K562 (cell line): ENCODE measurements around the gene LY6G6F. TPM values are rescaled to one million over a fixed set of nuclear protein-coding genes. Genes with fewer than 3 reads are reported as not detected.
A peak's percentile ranks its signal among the peaks of the same experiment; 100 is the strongest.

Source experiments
- ELF2 ChIP-seq: fragments of 250-450 bp; sonication (Bioruptor Pico); IDR thresholded peaks from 2 replicates; pipeline ENCODE4 v1.5.0; 2021; ENCODE audit warnings: mild to moderate bottlenecking
- ESRRA ChIP-seq: fragments of 450-650 bp; IDR thresholded peaks from 2 replicates; pipeline ENCODE4 v1.6.1; 2014; ENCODE audit warnings: low read depth, mild to moderate bottlenecking, moderate library complexity, borderline replicate concordance
- FIP1L1 ChIP-seq: fragments of 200-400 bp; formaldehyde crosslinking; IDR thresholded peaks from 2 replicates; pipeline ENCODE4 v1.6.1; 2018; ENCODE audit warnings: mild to moderate bottlenecking, low read depth, low read length; ENCODE audit not compliant: poor library complexity, severe bottlenecking
- HDAC6 ChIP-seq: IDR thresholded peaks from 2 replicates; pipeline ENCODE4 v1.6.1; 2012; ENCODE audit warnings: low read depth, mild to moderate bottlenecking, control low read depth, inconsistent platforms, low read length, moderate library complexity
- HDGF ChIP-seq: fragments of 450-650 bp; IDR thresholded peaks from 2 replicates; pipeline ENCODE4 v1.6.1; 2016
- KDM2B ChIP-seq: fragments of 250-450 bp; sonication (Bioruptor Pico); IDR thresholded peaks from 2 replicates; pipeline ENCODE4 v1.8.0; 2021; ENCODE audit warnings: mild to moderate bottlenecking, moderate library complexity
- NEUROD1 ChIP-seq: fragments of 150-350 bp; IDR thresholded peaks from 2 replicates; pipeline ENCODE4 v1.6.1; 2014; ENCODE audit warnings: borderline replicate concordance, low read length, low read depth; ENCODE audit not compliant: partially characterized antibody
- NFATC3 ChIP-seq: fragments of 450-650 bp; IDR thresholded peaks from 2 replicates; pipeline ENCODE4 v1.6.1; 2017; ENCODE audit warnings: mild to moderate bottlenecking
- PPARD ChIP-seq: fragments of 250-450 bp; sonication (Bioruptor Pico); IDR thresholded peaks from 2 replicates; pipeline ENCODE4 v1.8.0; 2022; ENCODE audit warnings: inconsistent platforms, mild to moderate bottlenecking, moderate library complexity
- RBM14 ChIP-seq: fragments of 200-400 bp; formaldehyde crosslinking; IDR thresholded peaks from 2 replicates; pipeline ENCODE4 v1.6.1; 2018; ENCODE audit warnings: low read depth, mild to moderate bottlenecking, low read length, moderate library complexity, borderline replicate concordance; ENCODE audit not compliant: insufficient read depth
- SAP30 ChIP-seq: fragments of 200-600 bp; sonication (generic); IDR thresholded peaks from 2 replicates; pipeline ENCODE4 v1.6.1; 2012; ENCODE audit warnings: borderline replicate concordance, low read depth, mild to moderate bottlenecking, moderate library complexity, low read length, control low read depth, inconsistent platforms; ENCODE audit not compliant: insufficient read depth, poor library complexity, severe bottlenecking
- SIN3B ChIP-seq: fragments of 450-650 bp; IDR thresholded peaks from 2 replicates; pipeline ENCODE4 v1.6.1; 2017; ENCODE audit warnings: low read depth, mild to moderate bottlenecking, moderate library complexity
- SMARCA5 ChIP-seq: fragments of 450-650 bp; IDR thresholded peaks from 2 replicates; pipeline ENCODE4 v1.6.1; 2016
- polyA plus RNA-seq, 8 experiments: library from polyadenylated mRNA; depleted of rRNA in 4 of 8; stranded (reverse) in 5 of 8; unstranded in 3 of 8; fragments of >200 nt; fragmentation: Nextera tagmentation in 2 of 8; fragmentation: Illumina TruSeq in 1 of 8; extraction: Ambion mirVana in 2 of 8; extraction: Trizol in 1 of 8; gene quantifications; 2 replicates each; pipeline versions ENCODE4 v1.2.1 to v1.2.3, GENCODE V29; 2011 to 2014; ENCODE audit warnings: inconsistent platforms in 1 of 8, missing spikeins in 1 of 8
- total RNA-seq, 7 experiments: library from RNA; depleted of rRNA in 6 of 7; stranded (reverse); fragments of >200 nt in 6 of 7; fragmentation: Illumina TruSeq in 2 of 7; extraction: Trizol in 2 of 7; gene quantifications; 2 replicates each; pipeline versions ENCODE4 v1.2.1 to v1.2.3, GENCODE V29; 2011 to 2021; ENCODE audit warnings: low replicate concordance in 1 of 7
- TF ChIP-seq, protein P1 (sequence below): fragments of 200-600 bp; sonication (generic); IDR thresholded peaks from one replicate; pipeline ENCODE4 v1.6.1; 2012; ENCODE audit warnings: mild to moderate bottlenecking, low read depth, low read length, inconsistent platforms

Gene LY6G6F
- total and polyA plus RNA-seq, 9 of the 15 experiments (the other 6 are each of a cell fraction or from before 2014, with no cell fraction given), result 0.14 to 0.50 (median 0.28) TPM; not detected in 2

GRCh38 chr6:31660381-31661261 lies 46.0 kb upstream of the LY6G6F start, which contains the start of gene C6orf47 (continued):
- TF ChIP-seq, protein P1, sequence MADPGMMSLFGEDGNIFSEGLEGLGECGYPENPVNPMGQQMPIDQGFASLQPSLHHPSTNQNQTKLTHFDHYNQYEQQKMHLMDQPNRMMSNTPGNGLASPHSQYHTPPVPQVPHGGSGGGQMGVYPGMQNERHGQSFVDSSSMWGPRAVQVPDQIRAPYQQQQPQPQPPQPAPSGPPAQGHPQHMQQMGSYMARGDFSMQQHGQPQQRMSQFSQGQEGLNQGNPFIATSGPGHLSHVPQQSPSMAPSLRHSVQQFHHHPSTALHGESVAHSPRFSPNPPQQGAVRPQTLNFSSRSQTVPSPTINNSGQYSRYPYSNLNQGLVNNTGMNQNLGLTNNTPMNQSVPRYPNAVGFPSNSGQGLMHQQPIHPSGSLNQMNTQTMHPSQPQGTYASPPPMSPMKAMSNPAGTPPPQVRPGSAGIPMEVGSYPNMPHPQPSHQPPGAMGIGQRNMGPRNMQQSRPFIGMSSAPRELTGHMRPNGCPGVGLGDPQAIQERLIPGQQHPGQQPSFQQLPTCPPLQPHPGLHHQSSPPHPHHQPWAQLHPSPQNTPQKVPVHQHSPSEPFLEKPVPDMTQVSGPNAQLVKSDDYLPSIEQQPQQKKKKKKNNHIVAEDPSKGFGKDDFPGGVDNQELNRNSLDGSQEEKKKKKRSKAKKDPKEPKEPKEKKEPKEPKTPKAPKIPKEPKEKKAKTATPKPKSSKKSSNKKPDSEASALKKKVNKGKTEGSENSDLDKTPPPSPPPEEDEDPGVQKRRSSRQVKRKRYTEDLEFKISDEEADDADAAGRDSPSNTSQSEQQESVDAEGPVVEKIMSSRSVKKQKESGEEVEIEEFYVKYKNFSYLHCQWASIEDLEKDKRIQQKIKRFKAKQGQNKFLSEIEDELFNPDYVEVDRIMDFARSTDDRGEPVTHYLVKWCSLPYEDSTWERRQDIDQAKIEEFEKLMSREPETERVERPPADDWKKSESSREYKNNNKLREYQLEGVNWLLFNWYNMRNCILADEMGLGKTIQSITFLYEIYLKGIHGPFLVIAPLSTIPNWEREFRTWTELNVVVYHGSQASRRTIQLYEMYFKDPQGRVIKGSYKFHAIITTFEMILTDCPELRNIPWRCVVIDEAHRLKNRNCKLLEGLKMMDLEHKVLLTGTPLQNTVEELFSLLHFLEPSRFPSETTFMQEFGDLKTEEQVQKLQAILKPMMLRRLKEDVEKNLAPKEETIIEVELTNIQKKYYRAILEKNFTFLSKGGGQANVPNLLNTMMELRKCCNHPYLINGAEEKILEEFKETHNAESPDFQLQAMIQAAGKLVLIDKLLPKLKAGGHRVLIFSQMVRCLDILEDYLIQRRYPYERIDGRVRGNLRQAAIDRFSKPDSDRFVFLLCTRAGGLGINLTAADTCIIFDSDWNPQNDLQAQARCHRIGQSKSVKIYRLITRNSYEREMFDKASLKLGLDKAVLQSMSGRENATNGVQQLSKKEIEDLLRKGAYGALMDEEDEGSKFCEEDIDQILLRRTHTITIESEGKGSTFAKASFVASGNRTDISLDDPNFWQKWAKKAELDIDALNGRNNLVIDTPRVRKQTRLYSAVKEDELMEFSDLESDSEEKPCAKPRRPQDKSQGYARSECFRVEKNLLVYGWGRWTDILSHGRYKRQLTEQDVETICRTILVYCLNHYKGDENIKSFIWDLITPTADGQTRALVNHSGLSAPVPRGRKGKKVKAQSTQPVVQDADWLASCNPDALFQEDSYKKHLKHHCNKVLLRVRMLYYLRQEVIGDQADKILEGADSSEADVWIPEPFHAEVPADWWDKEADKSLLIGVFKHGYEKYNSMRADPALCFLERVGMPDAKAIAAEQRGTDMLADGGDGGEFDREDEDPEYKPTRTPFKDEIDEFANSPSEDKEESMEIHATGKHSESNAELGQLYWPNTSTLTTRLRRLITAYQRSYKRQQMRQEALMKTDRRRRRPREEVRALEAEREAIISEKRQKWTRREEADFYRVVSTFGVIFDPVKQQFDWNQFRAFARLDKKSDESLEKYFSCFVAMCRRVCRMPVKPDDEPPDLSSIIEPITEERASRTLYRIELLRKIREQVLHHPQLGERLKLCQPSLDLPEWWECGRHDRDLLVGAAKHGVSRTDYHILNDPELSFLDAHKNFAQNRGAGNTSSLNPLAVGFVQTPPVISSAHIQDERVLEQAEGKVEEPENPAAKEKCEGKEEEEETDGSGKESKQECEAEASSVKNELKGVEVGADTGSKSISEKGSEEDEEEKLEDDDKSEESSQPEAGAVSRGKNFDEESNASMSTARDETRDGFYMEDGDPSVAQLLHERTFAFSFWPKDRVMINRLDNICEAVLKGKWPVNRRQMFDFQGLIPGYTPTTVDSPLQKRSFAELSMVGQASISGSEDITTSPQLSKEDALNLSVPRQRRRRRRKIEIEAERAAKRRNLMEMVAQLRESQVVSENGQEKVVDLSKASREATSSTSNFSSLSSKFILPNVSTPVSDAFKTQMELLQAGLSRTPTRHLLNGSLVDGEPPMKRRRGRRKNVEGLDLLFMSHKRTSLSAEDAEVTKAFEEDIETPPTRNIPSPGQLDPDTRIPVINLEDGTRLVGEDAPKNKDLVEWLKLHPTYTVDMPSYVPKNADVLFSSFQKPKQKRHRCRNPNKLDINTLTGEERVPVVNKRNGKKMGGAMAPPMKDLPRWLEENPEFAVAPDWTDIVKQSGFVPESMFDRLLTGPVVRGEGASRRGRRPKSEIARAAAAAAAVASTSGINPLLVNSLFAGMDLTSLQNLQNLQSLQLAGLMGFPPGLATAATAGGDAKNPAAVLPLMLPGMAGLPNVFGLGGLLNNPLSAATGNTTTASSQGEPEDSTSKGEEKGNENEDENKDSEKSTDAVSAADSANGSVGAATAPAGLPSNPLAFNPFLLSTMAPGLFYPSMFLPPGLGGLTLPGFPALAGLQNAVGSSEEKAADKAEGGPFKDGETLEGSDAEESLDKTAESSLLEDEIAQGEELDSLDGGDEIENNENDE, result no peak
- no peak for TF ChIP-seq SMARCA5
- peak; percentile 97 for TF ChIP-seq KDM2B (CRISPR knock-in tag)
- no peak for TF ChIP-seq NEUROD1
- peak; percentile 90 for TF ChIP-seq SAP30
- peak; percentile 59; the same call in 1 of the 2 replicates for TF ChIP-seq HDGF
- TF ChIP-seq PPARD, result no peak
- TF ChIP-seq NFATC3, result peak; percentile 81; the same call in 1 of the 2 replicates
- TF ChIP-seq ESRRA, result peak; percentile 82
- TF ChIP-seq FIP1L1, result peak; percentile 89
- TF ChIP-seq HDAC6, result peak; percentile 68; the same call in 1 of the 2 replicates
- no peak for TF ChIP-seq SIN3B
- 0 out of 2 replicates have a peak, but pooled peaks have one; percentile 31 for TF ChIP-seq RBM14
- peak; percentile 97 for TF ChIP-seq ELF2 (CRISPR knock-in tag)
